Measurements from ENCODE around the gene TBC1D22A. TPM values are rescaled to one million over a fixed set of nuclear protein-coding genes. Genes with fewer than 3 reads are reported as not detected.

TBC1D22A gene
- total and polyA plus RNA-seq, 2 experiments from 2014 or later, result 9.6 to 13.3 TPM

DNA sequence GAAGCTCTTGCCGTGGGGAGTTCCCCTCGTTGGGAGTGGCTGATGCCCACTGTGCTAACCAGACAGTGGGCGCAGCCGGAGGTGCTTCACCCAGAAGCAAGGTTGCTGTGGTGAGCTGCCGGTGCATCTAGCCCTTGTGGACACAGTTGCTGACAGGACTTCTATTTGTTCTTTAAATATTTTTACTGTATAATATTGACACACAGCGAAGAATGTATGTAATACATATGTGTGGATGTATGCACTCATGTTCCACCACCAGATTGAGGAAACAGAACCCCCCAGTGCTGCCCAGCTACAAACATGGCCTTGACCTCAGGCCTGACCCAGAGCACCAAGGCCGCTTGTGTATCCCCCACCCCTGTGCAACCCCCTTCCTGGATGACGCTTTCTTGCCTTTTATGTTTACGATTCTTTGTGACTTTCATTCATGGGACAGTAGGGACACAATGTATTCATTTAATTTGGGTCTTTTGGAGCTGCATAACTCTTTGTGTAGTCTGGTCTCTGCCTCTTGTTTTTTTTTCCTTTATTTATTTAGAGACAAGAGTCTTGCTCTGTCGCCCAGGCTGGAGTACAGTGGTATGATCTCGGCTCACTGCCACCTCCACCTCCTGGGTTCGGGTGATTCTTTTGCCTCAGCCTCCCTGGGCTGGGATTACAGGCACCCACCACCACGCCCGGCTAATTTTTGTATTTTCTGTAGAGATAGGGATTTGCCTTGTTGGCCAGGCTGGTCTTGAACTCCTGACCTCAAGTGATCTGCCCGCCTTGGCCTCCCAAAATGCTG is 132.6 kb downstream of the TBC1D22A start:
- Mint-ChIP-seq H3K27ac (no peak overlapping the region), H3K4me1 (no peaks in the 10 kb centered on the region)
- ATAC-seq, result no peak

More for the DNA sequence above, 132.6 kb downstream of the TBC1D22A start:
- no peaks in the 10 kb centered on the region for H3K27me3 ChIP-seq (ENCODE audit: insufficient read depth)
- TF ChIP-seq EZH2 (IDR thresholded peaks at IDR 0.05; ENCODE audit: low read depth, unreplicated experiment) (no peak), EZH2phosphoT487 (IDR thresholded peaks at IDR 0.05; ENCODE audit: unreplicated experiment) (no peak), ZNF331 (CRISPR knock-in tag; IDR thresholded peaks at IDR 0.05; ENCODE audit: low read depth) (no peak), CREB1 (CRISPR knock-in tag; IDR thresholded peaks at IDR 0.05; ENCODE audit: low read depth) (no peak), NANOG (IDR thresholded peaks at IDR 0.05; ENCODE audit: borderline replicate concordance) (no peak)
- TF ChIP-seq, protein P1, sequence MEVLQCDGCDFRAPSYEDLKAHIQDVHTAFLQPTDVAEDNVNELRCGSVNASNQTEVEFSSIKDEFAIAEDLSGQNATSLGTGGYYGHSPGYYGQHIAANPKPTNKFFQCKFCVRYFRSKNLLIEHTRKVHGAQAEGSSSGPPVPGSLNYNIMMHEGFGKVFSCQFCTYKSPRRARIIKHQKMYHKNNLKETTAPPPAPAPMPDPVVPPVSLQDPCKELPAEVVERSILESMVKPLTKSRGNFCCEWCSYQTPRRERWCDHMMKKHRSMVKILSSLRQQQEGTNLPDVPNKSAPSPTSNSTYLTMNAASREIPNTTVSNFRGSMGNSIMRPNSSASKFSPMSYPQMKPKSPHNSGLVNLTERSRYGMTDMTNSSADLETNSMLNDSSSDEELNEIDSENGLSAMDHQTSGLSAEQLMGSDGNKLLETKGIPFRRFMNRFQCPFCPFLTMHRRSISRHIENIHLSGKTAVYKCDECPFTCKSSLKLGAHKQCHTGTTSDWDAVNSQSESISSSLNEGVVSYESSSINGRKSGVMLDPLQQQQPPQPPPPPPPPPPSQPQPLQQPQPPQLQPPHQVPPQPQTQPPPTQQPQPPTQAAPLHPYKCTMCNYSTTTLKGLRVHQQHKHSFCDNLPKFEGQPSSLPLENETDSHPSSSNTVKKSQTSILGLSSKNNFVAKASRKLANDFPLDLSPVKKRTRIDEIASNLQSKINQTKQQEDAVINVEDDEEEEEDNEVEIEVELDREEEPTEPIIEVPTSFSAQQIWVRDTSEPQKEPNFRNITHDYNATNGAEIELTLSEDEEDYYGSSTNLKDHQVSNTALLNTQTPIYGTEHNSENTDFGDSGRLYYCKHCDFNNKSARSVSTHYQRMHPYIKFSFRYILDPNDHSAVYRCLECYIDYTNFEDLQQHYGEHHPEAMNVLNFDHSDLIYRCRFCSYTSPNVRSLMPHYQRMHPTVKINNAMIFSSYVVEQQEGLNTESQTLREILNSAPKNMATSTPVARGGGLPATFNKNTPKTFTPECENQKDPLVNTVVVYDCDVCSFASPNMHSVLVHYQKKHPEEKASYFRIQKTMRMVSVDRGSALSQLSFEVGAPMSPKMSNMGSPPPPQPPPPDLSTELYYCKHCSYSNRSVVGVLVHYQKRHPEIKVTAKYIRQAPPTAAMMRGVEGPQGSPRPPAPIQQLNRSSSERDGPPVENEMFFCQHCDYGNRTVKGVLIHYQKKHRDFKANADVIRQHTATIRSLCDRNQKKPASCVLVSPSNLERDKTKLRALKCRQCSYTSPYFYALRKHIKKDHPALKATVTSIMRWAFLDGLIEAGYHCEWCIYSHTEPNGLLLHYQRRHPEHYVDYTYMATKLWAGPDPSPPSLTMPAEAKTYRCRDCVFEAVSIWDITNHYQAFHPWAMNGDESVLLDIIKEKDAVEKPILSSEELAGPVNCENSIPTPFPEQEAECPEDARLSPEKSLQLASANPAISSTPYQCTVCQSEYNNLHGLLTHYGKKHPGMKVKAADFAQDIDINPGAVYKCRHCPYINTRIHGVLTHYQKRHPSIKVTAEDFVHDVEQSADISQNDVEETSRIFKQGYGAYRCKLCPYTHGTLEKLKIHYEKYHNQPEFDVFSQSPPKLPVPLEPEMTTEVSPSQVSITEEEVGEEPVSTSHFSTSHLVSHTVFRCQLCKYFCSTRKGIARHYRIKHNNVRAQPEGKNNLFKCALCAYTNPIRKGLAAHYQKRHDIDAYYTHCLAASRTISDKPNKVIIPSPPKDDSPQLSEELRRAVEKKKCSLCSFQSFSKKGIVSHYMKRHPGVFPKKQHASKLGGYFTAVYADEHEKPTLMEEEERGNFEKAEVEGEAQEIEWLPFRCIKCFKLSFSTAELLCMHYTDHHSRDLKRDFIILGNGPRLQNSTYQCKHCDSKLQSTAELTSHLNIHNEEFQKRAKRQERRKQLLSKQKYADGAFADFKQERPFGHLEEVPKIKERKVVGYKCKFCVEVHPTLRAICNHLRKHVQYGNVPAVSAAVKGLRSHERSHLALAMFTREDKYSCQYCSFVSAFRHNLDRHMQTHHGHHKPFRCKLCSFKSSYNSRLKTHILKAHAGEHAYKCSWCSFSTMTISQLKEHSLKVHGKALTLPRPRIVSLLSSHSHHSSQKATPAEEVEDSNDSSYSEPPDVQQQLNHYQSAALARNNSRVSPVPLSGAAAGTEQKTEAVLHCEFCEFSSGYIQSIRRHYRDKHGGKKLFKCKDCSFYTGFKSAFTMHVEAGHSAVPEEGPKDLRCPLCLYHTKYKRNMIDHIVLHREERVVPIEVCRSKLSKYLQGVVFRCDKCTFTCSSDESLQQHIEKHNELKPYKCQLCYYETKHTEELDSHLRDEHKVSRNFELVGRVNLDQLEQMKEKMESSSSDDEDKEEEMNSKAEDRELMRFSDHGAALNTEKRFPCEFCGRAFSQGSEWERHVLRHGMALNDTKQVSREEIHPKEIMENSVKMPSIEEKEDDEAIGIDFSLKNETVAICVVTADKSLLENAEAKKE (CRISPR knock-in tag; IDR thresholded peaks at IDR 0.05), result no peak
- H3K4me3 ChIP-seq, result no peak overlapping the region
- no peaks in the 10 kb centered on the region for H3F3A ChIP-seq (replicated peaks; ENCODE audit: low read depth)
- 0 out of 2 replicates have a peak, but pooled peaks cover 4% of the 10 kb centered on the region for H3K79me2 ChIP-seq (replicated peaks; ENCODE audit: insufficient read depth)
- no peak overlapping the region for H3K27ac ChIP-seq (ENCODE audit: low read depth)
- H3K36me3 Mint-ChIP-seq (ENCODE audit: low read depth), result peaks cover 14% of the 10 kb centered on the region
- H2AFZ ChIP-seq, result no peak overlapping the region
- H3K4me1 ChIP-seq (ENCODE audit: insufficient read depth), result no peaks in the 10 kb centered on the region
- H4K20me1 ChIP-seq (replicated peaks; ENCODE audit: insufficient read depth), result no peaks in the 10 kb centered on the region; the same call in 1 of the 2 replicates
- DNase-seq (ENCODE audit: low spot score), result no peak
- H3K9me2 ChIP-seq (ENCODE audit: insufficient read depth), result no peaks in the 10 kb centered on the region
- no peaks in the 10 kb centered on the region for H3K9me3 Mint-ChIP-seq
- no peaks in the 10 kb centered on the region for H3K36me3 ChIP-seq (ENCODE audit: insufficient read depth)
- no peak overlapping the region for H3K4me3 Mint-ChIP-seq
- H3K4me2 ChIP-seq, result no peak overlapping the region
- no peaks in the 10 kb centered on the region for H3K27me3 Mint-ChIP-seq (ENCODE audit: insufficient read depth, low read depth, poor library complexity)
